ENCODE data around the gene PFDN4. TPM values are rescaled to one million over a fixed set of nuclear protein-coding genes. Genes with fewer than 3 reads are reported as not detected.

The PFDN4 gene
- total RNA-seq, 2 donors from 2014 or later, result 72.7 to 89.8 TPM

GRCh38 chr20:54165803-54166202 is 42.1 kb upstream of the PFDN4 start:
- no peak for DNase-seq

GRCh38 chr20:54166987-54167662 is 40.8 kb upstream of the PFDN4 start:
- Mint-ChIP-seq H3K4me1 (peaks cover 10% of the 10 kb centered on the region), H3K27me3 (ENCODE audit: insufficient read depth) (peaks cover 39% of the 10 kb centered on the region), H3K36me3 (ENCODE audit: low read depth) (no peaks in the 10 kb centered on the region), H3K9me3 (no peaks in the 10 kb centered on the region), H3K27ac (no peak overlapping the region), H3K4me3 (no peak overlapping the region)
- no peak for DNase-seq
- H3K27ac ChIP-seq (ENCODE audit: low read depth, low read length), result no peak overlapping the region
- H3K9me3 ChIP-seq (ENCODE audit: control insufficient read depth, low read length), result no peaks in the 10 kb centered on the region
- no peak overlapping the region for H3K4me3 ChIP-seq (ENCODE audit: low read length)
- WGBS, 2 experiments (ENCODE audit: insufficient coverage in 1 of 2, insufficient read length in 1 of 2), result 93 to 100% methylated on average over 2 to 7 of the region's 7 CpGs
- H3K27me3 ChIP-seq (ENCODE audit: control insufficient read depth, insufficient read depth, low read length, poor library complexity, severe bottlenecking), result peaks cover 31% of the 10 kb centered on the region
- no peaks in the 10 kb centered on the region for H3K4me1 ChIP-seq (ENCODE audit: control insufficient read depth, insufficient read depth, low read length)
- H3K36me3 ChIP-seq (ENCODE audit: control insufficient read depth, insufficient read depth, low read length), result no peaks in the 10 kb centered on the region
- H3K9ac ChIP-seq (ENCODE audit: extremely low read depth, low read length, poor library complexity, severe bottlenecking), result no peak overlapping the region
- TF ChIP-seq CTCF (conservative IDR thresholded peaks at IDR 0.05), result no peak

More at GRCh38 chr20:54165803-54166202, 42.1 kb upstream of the PFDN4 start:
- Mint-ChIP-seq H3K36me3 (ENCODE audit: low read depth) (no peaks in the 10 kb centered on the region), H3K4me3 (no peak overlapping the region), H3K9me3 (no peaks in the 10 kb centered on the region), H3K27me3 (ENCODE audit: insufficient read depth) (peaks cover 26% of the 10 kb centered on the region), H3K27ac (no peak overlapping the region), H3K4me1 (peaks cover 10% of the 10 kb centered on the region)
- 94% methylated on average over 2 of the region's 2 CpGs; no CpG with 5 or more reads in 1 of the 2 experiments for WGBS, 2 experiments (ENCODE audit: insufficient coverage in 1 of 2, insufficient read length in 1 of 2)
- TF ChIP-seq CTCF (conservative IDR thresholded peaks at IDR 0.05), result no peak
- H3K9me3 ChIP-seq (ENCODE audit: control insufficient read depth, low read length), result no peaks in the 10 kb centered on the region
- peaks cover 17% of the 10 kb centered on the region for H3K27me3 ChIP-seq (ENCODE audit: control insufficient read depth, insufficient read depth, low read length, poor library complexity, severe bottlenecking)
- no peaks in the 10 kb centered on the region for H3K36me3 ChIP-seq (ENCODE audit: control insufficient read depth, insufficient read depth, low read length)
- no peak overlapping the region for H3K27ac ChIP-seq (ENCODE audit: low read depth, low read length)
- no peaks in the 10 kb centered on the region for H3K4me1 ChIP-seq (ENCODE audit: control insufficient read depth, insufficient read depth, low read length)
- no peak overlapping the region for H3K9ac ChIP-seq (ENCODE audit: extremely low read depth, low read length, poor library complexity, severe bottlenecking)
- no peak overlapping the region for H3K4me3 ChIP-seq (ENCODE audit: low read length)

- DNase-seq, result no peak
- H3K27me3 ChIP-seq (ENCODE audit: control insufficient read depth, insufficient read depth, low read length, poor library complexity, severe bottlenecking), result peaks cover 41% of the 10 kb centered on the region
- TF ChIP-seq CTCF (conservative IDR thresholded peaks at IDR 0.05), result no peak
- H3K9ac ChIP-seq (ENCODE audit: extremely low read depth, low read length, poor library complexity, severe bottlenecking), result no peak overlapping the region
- Mint-ChIP-seq H3K36me3 (ENCODE audit: low read depth) (no peaks in the 10 kb centered on the region), H3K27me3 (ENCODE audit: insufficient read depth) (peaks cover 49% of the 10 kb centered on the region), H3K4me1 (peaks cover 10% of the 10 kb centered on the region), H3K27ac (no peak overlapping the region), H3K9me3 (no peaks in the 10 kb centered on the region), H3K4me3 (no peak overlapping the region)
- 82% methylated on average over 11 of the region's 11 CpGs for WGBS, 2 experiments (ENCODE audit: insufficient coverage in 1 of 2, insufficient read length in 1 of 2)
- no peak overlapping the region for H3K4me3 ChIP-seq (ENCODE audit: low read length)
- H3K27ac ChIP-seq (ENCODE audit: low read depth, low read length), result no peak overlapping the region
- no peaks in the 10 kb centered on the region for H3K4me1 ChIP-seq (ENCODE audit: control insufficient read depth, insufficient read depth, low read length)
- no peaks in the 10 kb centered on the region for H3K36me3 ChIP-seq (ENCODE audit: control insufficient read depth, insufficient read depth, low read length)
- H3K9me3 ChIP-seq (ENCODE audit: control insufficient read depth, low read length), result no peaks in the 10 kb centered on the region
Measured at GRCh38 chr20:54167909-54168872, 39.7 kb upstream of the PFDN4 start.
